GM12872 (cell line): ENCODE data around the gene MYO5C.

Experiments
- TF ChIP-seq, protein P1 (sequence below): IDR thresholded peaks from 3 replicates; pipeline ENCODE4 v1.5.1; 2011; ENCODE audit warnings: low read depth, mild to moderate bottlenecking, low read length, moderate library complexity; ENCODE audit not compliant: insufficient read depth

Gene MYO5C

GRCh38 chr15:52200831-52201365 lies 94.7 kb downstream of the MYO5C start:
- TF ChIP-seq, protein P1, sequence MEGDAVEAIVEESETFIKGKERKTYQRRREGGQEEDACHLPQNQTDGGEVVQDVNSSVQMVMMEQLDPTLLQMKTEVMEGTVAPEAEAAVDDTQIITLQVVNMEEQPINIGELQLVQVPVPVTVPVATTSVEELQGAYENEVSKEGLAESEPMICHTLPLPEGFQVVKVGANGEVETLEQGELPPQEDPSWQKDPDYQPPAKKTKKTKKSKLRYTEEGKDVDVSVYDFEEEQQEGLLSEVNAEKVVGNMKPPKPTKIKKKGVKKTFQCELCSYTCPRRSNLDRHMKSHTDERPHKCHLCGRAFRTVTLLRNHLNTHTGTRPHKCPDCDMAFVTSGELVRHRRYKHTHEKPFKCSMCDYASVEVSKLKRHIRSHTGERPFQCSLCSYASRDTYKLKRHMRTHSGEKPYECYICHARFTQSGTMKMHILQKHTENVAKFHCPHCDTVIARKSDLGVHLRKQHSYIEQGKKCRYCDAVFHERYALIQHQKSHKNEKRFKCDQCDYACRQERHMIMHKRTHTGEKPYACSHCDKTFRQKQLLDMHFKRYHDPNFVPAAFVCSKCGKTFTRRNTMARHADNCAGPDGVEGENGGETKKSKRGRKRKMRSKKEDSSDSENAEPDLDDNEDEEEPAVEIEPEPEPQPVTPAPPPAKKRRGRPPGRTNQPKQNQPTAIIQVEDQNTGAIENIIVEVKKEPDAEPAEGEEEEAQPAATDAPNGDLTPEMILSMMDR: no peak

GRCh38 chr15:52199271-52199670 lies 96.3 kb downstream of the MYO5C start:
- TF ChIP-seq, protein P1: no peak

DNA sequence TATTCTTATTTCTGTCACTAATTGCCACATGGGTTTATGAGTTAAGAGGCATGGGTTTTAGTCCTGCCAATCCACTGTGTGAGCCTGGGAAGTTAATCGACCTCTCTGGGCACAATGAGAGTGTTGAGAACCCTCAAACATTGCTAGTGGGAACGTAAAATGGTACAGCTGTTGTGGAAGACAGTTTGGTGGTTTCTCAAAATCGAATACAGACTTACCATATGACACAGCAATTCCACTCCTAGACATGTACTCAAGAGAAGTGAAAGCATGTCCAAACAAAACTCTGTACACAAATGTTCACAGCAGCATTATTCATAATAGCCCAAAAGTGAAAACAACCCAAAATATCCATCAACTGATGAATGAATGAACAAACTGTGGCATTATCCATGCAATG lies 98.7 kb downstream of the MYO5C start:
- TF ChIP-seq, protein P1: no peak

DNA sequence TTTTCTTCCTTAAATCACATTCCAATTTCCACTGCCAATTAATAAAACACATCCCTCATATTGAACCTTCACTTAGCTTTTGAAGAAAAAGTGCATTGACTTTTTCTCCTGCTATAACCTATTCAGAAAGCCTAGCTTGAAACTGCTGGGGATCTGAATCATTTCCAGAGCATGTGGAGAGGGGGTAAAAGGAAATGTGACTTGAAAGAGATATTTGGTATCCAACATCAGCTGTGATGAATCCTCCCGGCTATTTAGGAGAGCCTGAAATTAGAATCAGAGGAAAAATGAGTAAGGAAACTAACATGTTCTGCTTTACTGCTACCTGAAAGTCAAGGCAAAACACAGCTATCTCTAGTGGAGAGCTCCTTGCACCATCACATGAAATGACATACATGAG lies 101.8 kb downstream of the MYO5C start:
- TF ChIP-seq, protein P1: no peak

- TF ChIP-seq, protein P1: no peak
Measured at GRCh38 chr15:52193321-52193720, 102.3 kb downstream of the MYO5C start.

GRCh38 chr15:52191207-52191606 lies 104.4 kb downstream of the MYO5C start, which contains the start of gene GNB5:
TSS of gene GNB5 (minus strand) at chr15:52191392. CDS start at chr15:52184676, 6,716 bp downstream.
- TF ChIP-seq, protein P1: no peak

GRCh38 chr15:52186651-52187486 lies 108.7 kb downstream of the MYO5C start:
- TF ChIP-seq, protein P1: no peak
